ENCODE data around the gene PVALB. TPM values are rescaled to one million over a fixed set of nuclear protein-coding genes. Genes with fewer than 3 reads are reported as not detected.

The PVALB gene
- total and polyA plus RNA-seq, 11 donors: not detected

DNA sequence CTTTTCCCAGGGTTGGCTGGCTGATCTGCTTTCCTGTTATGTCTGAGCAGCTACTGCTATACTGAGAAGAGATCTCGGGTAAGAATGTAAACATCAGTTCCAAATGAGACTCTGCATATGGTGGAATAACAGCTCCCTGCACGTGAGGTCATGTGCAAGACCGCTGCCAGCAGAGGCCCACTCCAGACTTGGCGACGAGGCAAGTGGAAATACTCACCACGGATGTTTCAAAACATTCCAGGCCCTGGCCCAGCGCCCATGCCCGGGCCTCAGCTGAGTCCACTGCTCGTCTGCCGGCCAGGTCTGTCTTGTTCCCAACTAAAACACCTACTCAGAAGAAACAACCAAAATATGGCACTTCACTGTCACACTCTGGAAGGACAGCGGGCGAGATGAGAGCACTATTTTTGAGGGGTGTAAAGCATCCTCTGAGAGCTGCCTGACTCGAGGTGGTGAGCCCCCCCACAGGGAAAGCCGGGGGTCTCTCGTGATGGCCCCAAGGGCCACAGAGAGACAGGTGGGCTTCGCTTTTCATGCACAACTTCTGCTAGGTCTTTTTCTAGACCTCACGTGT, 54.1 kb downstream of the PVALB start:
- no peak overlapping the region for H3K4me3 ChIP-seq
- ATAC-seq (peak; percentile 72 to 91 (median 81)), DNase-seq (peak; percentile 45 to 83 (median 77))
- peaks cover 0 to 30% (median 13%) of the 10 kb centered on the region in 9 donors for H3K36me3 ChIP-seq
- peak overlapping the region in 1 of 12 donors; percentile 63 for H3K27ac ChIP-seq
- H3K9me3 ChIP-seq: no peaks in the 10 kb centered on the region
- no peaks in the 10 kb centered on the region for H3K27me3 ChIP-seq
- intact Hi-C loops (cut with DNase I): loop anchor here in 1 of 10 donors (10.0 kb wide), 1 partner anchor 218 kb away; no protein-coding TSS in a partner anchor
- WGBS, 4 donors: 61 to 66% (median 63%) methylated on average over 17 of the region's 17 CpGs
- peaks cover 0 to 11% (median 0%) of the 10 kb centered on the region in 12 donors for H3K4me1 ChIP-seq
- TF ChIP-seq POLR2A (IDR thresholded peaks at IDR 0.05): no peak
- TF ChIP-seq, protein P1, sequence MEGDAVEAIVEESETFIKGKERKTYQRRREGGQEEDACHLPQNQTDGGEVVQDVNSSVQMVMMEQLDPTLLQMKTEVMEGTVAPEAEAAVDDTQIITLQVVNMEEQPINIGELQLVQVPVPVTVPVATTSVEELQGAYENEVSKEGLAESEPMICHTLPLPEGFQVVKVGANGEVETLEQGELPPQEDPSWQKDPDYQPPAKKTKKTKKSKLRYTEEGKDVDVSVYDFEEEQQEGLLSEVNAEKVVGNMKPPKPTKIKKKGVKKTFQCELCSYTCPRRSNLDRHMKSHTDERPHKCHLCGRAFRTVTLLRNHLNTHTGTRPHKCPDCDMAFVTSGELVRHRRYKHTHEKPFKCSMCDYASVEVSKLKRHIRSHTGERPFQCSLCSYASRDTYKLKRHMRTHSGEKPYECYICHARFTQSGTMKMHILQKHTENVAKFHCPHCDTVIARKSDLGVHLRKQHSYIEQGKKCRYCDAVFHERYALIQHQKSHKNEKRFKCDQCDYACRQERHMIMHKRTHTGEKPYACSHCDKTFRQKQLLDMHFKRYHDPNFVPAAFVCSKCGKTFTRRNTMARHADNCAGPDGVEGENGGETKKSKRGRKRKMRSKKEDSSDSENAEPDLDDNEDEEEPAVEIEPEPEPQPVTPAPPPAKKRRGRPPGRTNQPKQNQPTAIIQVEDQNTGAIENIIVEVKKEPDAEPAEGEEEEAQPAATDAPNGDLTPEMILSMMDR (IDR thresholded peaks at IDR 0.05): no peak

DNA sequence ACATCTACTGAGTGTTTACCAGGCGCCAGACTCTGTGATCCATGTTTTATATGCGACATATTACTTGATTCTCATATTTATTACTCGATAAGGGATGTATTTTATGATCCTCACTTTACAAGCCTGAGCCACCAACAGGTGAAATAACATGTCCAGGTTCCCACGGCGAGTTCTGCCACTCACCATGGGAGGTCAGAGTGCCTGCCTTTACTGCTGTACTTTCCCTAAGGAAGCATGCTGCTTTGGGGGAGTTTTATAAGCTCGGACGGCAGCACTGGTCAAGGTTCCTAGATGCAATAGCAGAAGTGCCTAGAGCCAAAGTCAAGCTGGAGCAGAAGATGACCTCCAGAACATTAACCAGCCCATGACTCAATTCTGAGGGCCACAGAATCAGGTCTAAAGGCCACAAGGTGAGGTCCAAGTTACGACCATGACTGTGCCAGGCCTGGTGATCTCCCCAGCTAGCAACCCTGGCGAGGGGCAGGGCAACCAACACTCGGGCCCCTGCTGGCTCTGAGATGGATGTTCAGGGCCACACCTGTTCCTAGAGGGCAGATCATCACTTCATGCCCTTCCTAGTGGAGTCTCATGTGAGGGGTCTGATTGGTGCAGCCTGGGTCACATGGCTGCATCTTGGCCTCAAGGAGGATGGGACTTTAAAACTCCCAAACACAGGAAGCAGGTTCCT, 55.1 kb downstream of the PVALB start:
- Histone ChIP-seq H3K4me1 (peaks cover 0 to 11% (median 0%) of the 10 kb centered on the region in 12 donors), H3K4me3 (no peak overlapping the region), H3K9me3 (no peaks in the 10 kb centered on the region), H3K27ac (no peak overlapping the region), H3K36me3 (peaks cover 0 to 22% (median 10%) of the 10 kb centered on the region in 9 donors), H3K27me3 (no peaks in the 10 kb centered on the region)
- no peak for DNase-seq
- 94 to 97% (median 95%) methylated on average over 8 to 10 of the region's 10 CpGs for WGBS, 4 donors
- ATAC-seq: no peak
- intact Hi-C loops (cut with DNase I): loop anchor here in 1 of 10 donors (10.0 kb wide), 1 partner anchor 217 kb away; no protein-coding TSS in a partner anchor
- no peak for TF ChIP-seq POLR2A (IDR thresholded peaks at IDR 0.05)
- TF ChIP-seq, protein P1 (IDR thresholded peaks at IDR 0.05): no peak

DNA sequence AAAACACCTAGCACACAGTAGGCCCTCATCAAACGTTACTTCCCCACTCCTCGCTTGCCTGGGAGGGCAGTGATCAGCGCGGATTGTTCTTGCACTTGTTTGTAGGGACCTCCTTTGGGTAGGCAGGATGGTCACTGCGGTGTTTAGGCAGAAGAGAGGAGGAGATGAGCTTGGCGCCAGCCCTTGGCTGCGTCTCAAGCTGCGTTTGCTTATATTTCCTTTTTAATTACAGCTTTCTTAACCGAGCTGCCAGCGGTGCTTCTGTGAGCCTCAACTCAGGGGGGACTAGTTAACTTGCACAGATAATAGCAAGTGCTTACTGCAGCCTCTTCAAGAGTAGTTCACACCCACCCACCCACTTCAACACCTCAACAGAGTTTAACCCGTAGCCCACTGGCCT, 56.0 kb downstream of the PVALB start:
- no peak for DNase-seq
- Histone ChIP-seq H3K4me3 (no peak overlapping the region), H3K4me1 (peaks cover 0 to 11% (median 0%) of the 10 kb centered on the region in 12 donors), H3K27ac (no peak overlapping the region), H3K9me3 (no peaks in the 10 kb centered on the region), H3K27me3 (peaks cover 0 to 5% (median 0%) of the 10 kb centered on the region in 9 donors), H3K36me3 (peaks cover 0 to 16% (median 6%) of the 10 kb centered on the region in 9 donors)
- TF ChIP-seq, protein P1 (IDR thresholded peaks at IDR 0.05): no peak
- TF ChIP-seq POLR2A (IDR thresholded peaks at IDR 0.05): no peak
- WGBS, 4 donors: 75 to 83% (median 80%) methylated on average over 11 of the region's 11 CpGs
- intact Hi-C loops (cut with DNase I): loop anchor here in 1 of 10 donors (10.0 kb wide), 1 partner anchor 216 kb away; no protein-coding TSS in a partner anchor
- no peak for ATAC-seq

All from heart left ventricle (tissue), 16 donors.